BE2C (cell line): Measurements from ENCODE around the gene C2orf49.

Source experiments
- DNase-seq: peaks from one replicate; pipeline ENCODE4 v3.0.0-alpha.2; 2020
- H3K27me3 ChIP-seq: fragments of 250-450 bp; sonication (Bioruptor Pico); 2 replicates; pipeline ENCODE4 v1.5.1; 2020; ENCODE audit warnings: mild to moderate bottlenecking
- H3K36me3 ChIP-seq: fragments of 250-450 bp; sonication (Bioruptor Pico); 2 replicates; pipeline ENCODE4 v1.5.1; 2020; ENCODE audit warnings: mild to moderate bottlenecking
- H3K4me1 ChIP-seq: fragments of 250-450 bp; sonication (Bioruptor Pico); 2 replicates; pipeline ENCODE4 v1.5.1; 2020
- H3K4me3 ChIP-seq: 2 replicates; pipeline ENCODE4 v1.5.1; 2011; ENCODE audit warnings: low read depth, low read length
- H3K9me3 ChIP-seq: fragments of 250-450 bp; sonication (Bioruptor Pico); 2 replicates; pipeline ENCODE4 v1.5.1; 2020
- CTCF ChIP-seq: IDR thresholded peaks from 2 replicates; pipeline ENCODE4 v1.5.1; 2012; ENCODE audit warnings: mild to moderate bottlenecking, low read depth, low read length

C2orf49 gene

GRCh38 chr2:105390454-105390853 lies 53.1 kb downstream of the C2orf49 start:
- DNase-seq = no peak

DNA sequence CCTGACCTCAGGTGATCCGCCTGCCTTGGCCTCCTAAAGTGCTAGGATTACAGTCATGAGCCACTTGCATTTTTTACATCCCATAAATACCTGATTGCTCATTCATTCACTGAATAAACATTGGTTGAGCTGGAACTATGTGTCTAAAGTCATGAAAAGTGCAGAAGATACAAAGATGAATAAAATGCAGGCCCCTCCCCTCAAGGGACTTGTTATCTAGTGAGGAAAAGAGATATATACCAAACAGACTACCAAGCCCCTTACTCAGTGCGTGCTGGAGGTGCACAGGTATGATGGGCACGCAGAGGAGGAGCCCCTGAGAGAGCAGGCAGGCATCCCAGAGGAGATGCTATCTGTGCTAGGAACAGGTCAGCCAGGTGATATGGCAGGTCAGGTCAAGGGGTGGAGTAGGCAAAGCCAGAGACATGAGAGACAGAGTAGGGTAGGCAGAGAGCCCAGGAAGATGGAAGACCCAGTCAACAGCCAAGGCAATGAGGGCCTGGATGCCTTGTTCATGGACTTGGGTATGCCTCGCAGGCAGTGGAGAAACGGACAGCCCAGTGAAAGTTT lies 53.8 kb downstream of the C2orf49 start:
- no peak overlapping the region for H3K4me3 ChIP-seq
- peaks cover 5% of the 10 kb centered on the region for H3K36me3 ChIP-seq
- DNase-seq = no peak
- H3K9me3 ChIP-seq = no peaks in the 10 kb centered on the region
- TF ChIP-seq CTCF = no peak
- no peaks in the 10 kb centered on the region for H3K4me1 ChIP-seq
- no peaks in the 10 kb centered on the region for H3K27me3 ChIP-seq

More at GRCh38 chr2:105390454-105390853, 53.1 kb downstream of the C2orf49 start:
- no peak overlapping the region for H3K4me3 ChIP-seq
- peaks cover 9% of the 10 kb centered on the region for H3K36me3 ChIP-seq
- no peaks in the 10 kb centered on the region for H3K27me3 ChIP-seq
- H3K4me1 ChIP-seq = no peaks in the 10 kb centered on the region
- H3K9me3 ChIP-seq = no peaks in the 10 kb centered on the region
- TF ChIP-seq CTCF = no peak

GRCh38 chr2:105391763-105392662 lies 54.7 kb downstream of the C2orf49 start:
- H3K36me3 ChIP-seq = peaks cover 5% of the 10 kb centered on the region
- H3K4me1 ChIP-seq = no peaks in the 10 kb centered on the region

DNA sequence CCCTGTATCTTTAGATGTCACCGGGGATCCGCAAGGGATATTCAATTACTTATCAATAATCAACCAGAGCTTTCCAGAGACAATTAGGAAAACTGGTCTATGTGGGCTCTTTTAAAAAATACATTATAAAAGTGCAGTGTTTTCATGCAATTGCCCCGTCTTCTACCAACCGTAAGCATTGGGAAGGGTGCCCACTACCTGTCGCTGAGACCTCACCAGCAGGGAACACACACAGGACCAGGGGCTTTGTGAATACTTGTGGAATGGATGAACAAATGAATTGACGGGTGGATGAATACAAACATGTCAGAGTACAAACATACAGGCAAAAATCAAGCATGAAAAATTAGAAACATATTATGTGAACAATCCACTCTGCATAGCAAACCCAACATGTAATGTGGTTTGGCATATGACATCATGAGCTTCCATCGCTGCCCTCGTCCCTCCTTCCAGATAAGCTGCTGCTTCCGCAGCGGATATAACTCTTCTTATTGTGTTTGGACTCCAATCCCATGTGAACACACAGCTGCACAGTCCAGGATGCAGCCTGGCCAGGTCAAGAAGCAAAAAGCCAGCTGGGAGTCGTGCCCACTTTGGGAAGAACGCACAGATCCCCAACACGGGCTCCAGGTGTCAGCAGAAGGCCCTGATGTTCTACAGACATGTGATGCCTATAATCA lies 56.2 kb downstream of the C2orf49 start:
- no peak overlapping the region for H3K4me3 ChIP-seq
- no peaks in the 10 kb centered on the region for H3K27me3 ChIP-seq
- no peaks in the 10 kb centered on the region; the same call in none of the 2 replicates for H3K36me3 ChIP-seq
- H3K9me3 ChIP-seq = no peaks in the 10 kb centered on the region
- TF ChIP-seq CTCF = no peak
- H3K4me1 ChIP-seq = 0 out of 2 replicates have a peak, but pooled peaks cover 3% of the 10 kb centered on the region
- no peak for DNase-seq

More at GRCh38 chr2:105391763-105392662, 54.7 kb downstream of the C2orf49 start:
- H3K9me3 ChIP-seq = no peaks in the 10 kb centered on the region
- TF ChIP-seq CTCF = no peak
- DNase-seq = no peak
- H3K4me3 ChIP-seq = no peak overlapping the region
- H3K27me3 ChIP-seq = no peaks in the 10 kb centered on the region

DNA sequence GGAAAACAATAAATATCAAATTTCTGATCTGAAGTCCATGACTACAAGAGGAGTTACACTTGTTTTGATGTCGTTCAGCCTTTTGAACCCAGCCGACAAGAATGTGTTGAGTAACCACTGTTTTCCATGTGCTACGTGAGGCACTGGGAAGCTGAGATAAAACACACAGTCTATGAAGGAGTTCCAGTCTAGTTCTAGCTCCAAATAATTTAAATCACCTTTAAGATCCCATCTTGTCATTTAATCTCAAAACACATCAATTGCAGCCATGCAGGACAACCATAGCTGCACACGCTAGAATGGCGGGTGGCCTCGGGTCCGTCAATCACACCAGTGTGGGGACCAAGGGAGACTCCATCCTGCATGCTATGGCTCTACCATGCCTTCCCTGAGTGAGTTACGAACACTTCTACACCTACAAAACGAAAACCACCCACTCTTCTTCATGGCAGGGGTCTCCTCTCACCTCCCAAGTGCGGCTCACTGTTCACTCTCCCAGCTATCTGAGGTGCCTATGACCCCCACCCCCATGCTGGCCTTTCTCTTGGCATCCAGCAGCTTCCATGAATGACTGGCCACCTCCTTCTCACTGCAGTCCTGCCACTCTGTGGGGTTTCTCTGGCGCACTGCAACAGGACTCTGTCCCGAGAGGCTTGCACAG lies 57.7 kb downstream of the C2orf49 start:
- Histone ChIP-seq H3K4me1 (0 out of 2 replicates have a peak, but pooled peaks cover 3% of the 10 kb centered on the region), H3K36me3 (no peaks in the 10 kb centered on the region; the same call in none of the 2 replicates), H3K9me3 (no peaks in the 10 kb centered on the region), H3K4me3 (no peak overlapping the region), H3K27me3 (no peaks in the 10 kb centered on the region)
- DNase-seq = no peak
- TF ChIP-seq CTCF = no peak
